ENCODE measurements around the gene OPHN1. TPM values are rescaled to one million over a fixed set of nuclear protein-coding genes. Genes with fewer than 3 reads are reported as not detected.

OPHN1 gene
- total RNA-seq, 1 donor, result 6.9 TPM

- TF ChIP-seq CTCF (IDR thresholded peaks at IDR 0.05; ENCODE audit: extremely low read depth, low read depth, low read length), result no peak
Measured at GRCh38 chrX:68204521-68205038, 228.7 kb downstream of the OPHN1 start.

GRCh38 chrX:68203646-68204045, 229.6 kb downstream of the OPHN1 start:
- Histone ChIP-seq H2AFZ (ENCODE audit: low read length) (no peak overlapping the region), H3K79me2 (ENCODE audit: insufficient read depth, low read length) (no peaks in the 10 kb centered on the region), H4K20me1 (ENCODE audit: insufficient read depth, low read length) (no peaks in the 10 kb centered on the region), H3K36me3 (ENCODE audit: insufficient read depth, low read length) (no peaks in the 10 kb centered on the region), H3K4me3 (ENCODE audit: insufficient read depth, low read length) (no peak overlapping the region), H3K27ac (ENCODE audit: low read depth, low read length) (no peak overlapping the region), H3K27me3 (ENCODE audit: insufficient read depth, low read length) (peaks cover 6% of the 10 kb centered on the region), H3K4me1 (ENCODE audit: insufficient read depth, low read length) (no peaks in the 10 kb centered on the region), H3K4me2 (ENCODE audit: insufficient read depth, low read length) (no peak overlapping the region), H3K9me3 (ENCODE audit: low read depth, low read length) (no peaks in the 10 kb centered on the region)
- TF ChIP-seq CTCF (IDR thresholded peaks at IDR 0.05; ENCODE audit: extremely low read depth, low read depth, low read length), result no peak
- DNase-seq (ENCODE audit: insufficient read length, low spot score, missing footprints), result no peak

More at GRCh38 chrX:68204521-68205038, 228.7 kb downstream of the OPHN1 start:
- DNase-seq (ENCODE audit: insufficient read length, low spot score, missing footprints), result no peak
- Histone ChIP-seq H3K27ac (ENCODE audit: low read depth, low read length) (no peak overlapping the region), H3K4me3 (ENCODE audit: insufficient read depth, low read length) (no peak overlapping the region), H3K9me3 (ENCODE audit: low read depth, low read length) (no peaks in the 10 kb centered on the region), H3K36me3 (ENCODE audit: insufficient read depth, low read length) (no peaks in the 10 kb centered on the region), H3K4me1 (ENCODE audit: insufficient read depth, low read length) (no peaks in the 10 kb centered on the region), H4K20me1 (ENCODE audit: insufficient read depth, low read length) (no peaks in the 10 kb centered on the region), H3K79me2 (ENCODE audit: insufficient read depth, low read length) (no peaks in the 10 kb centered on the region), H3K4me2 (ENCODE audit: insufficient read depth, low read length) (no peak overlapping the region), H2AFZ (ENCODE audit: low read length) (no peak overlapping the region), H3K27me3 (ENCODE audit: insufficient read depth, low read length) (peaks cover 6% of the 10 kb centered on the region)

DNA sequence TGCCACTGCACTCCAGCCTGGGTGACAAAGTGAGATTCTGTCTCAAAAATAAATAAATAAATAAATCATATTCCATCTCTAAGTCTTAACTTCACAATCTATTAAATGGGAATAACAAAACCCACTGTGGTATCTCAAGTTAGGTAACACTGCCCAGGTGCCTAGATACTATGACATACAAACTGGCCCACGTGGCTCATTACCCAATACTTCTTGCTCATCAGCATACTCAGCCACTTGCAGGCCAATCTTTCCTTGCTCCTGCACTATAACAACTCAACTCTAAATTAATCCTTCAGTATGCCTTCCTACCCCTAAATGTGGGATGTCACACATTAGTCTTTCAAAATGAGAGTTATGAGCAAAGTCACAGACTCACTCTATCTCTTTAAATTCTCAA, 230.1 kb downstream of the OPHN1 start:
- no peak for TF ChIP-seq CTCF (IDR thresholded peaks at IDR 0.05; ENCODE audit: extremely low read depth, low read depth, low read length)
- Histone ChIP-seq H3K79me2 (ENCODE audit: insufficient read depth, low read length) (no peaks in the 10 kb centered on the region), H3K4me2 (ENCODE audit: insufficient read depth, low read length) (no peak overlapping the region), H3K4me1 (ENCODE audit: insufficient read depth, low read length) (no peaks in the 10 kb centered on the region), H2AFZ (ENCODE audit: low read length) (no peak overlapping the region), H3K27ac (ENCODE audit: low read depth, low read length) (no peak overlapping the region), H3K9me3 (ENCODE audit: low read depth, low read length) (no peaks in the 10 kb centered on the region), H3K4me3 (ENCODE audit: insufficient read depth, low read length) (no peak overlapping the region), H4K20me1 (ENCODE audit: insufficient read depth, low read length) (no peaks in the 10 kb centered on the region), H3K27me3 (ENCODE audit: insufficient read depth, low read length) (peaks cover 6% of the 10 kb centered on the region), H3K36me3 (ENCODE audit: insufficient read depth, low read length) (no peaks in the 10 kb centered on the region)
- DNase-seq (ENCODE audit: insufficient read length, low spot score, missing footprints), result no peak

- Histone ChIP-seq H4K20me1 (ENCODE audit: insufficient read depth, low read length) (no peaks in the 10 kb centered on the region), H2AFZ (ENCODE audit: low read length) (no peak overlapping the region), H3K27me3 (ENCODE audit: insufficient read depth, low read length) (peaks cover 9% of the 10 kb centered on the region), H3K27ac (ENCODE audit: low read depth, low read length) (no peak overlapping the region), H3K4me3 (ENCODE audit: insufficient read depth, low read length) (no peak overlapping the region), H3K36me3 (ENCODE audit: insufficient read depth, low read length) (no peaks in the 10 kb centered on the region), H3K4me2 (ENCODE audit: insufficient read depth, low read length) (no peak overlapping the region), H3K9me3 (ENCODE audit: low read depth, low read length) (no peaks in the 10 kb centered on the region), H3K4me1 (ENCODE audit: insufficient read depth, low read length) (no peaks in the 10 kb centered on the region), H3K79me2 (ENCODE audit: insufficient read depth, low read length) (no peaks in the 10 kb centered on the region)
- TF ChIP-seq CTCF (IDR thresholded peaks at IDR 0.05; ENCODE audit: extremely low read depth, low read depth, low read length), result no peak
- DNase-seq (ENCODE audit: insufficient read length, low spot score, missing footprints), result no peak
Measured at GRCh38 chrX:68199062-68199848, 234.0 kb downstream of the OPHN1 start.
